GM19351 (cell line): ENCODE results near the gene SELENON.

Experiments
- ATAC-seq: cut with Tn5 transposase; IDR thresholded peaks from one replicate; pipeline ENCODE4 v1.9.1; 2021; ENCODE audit warnings: mild to moderate bottlenecking, moderate library complexity; ENCODE audit not compliant: unreplicated experiment

Gene SELENON

DNA sequence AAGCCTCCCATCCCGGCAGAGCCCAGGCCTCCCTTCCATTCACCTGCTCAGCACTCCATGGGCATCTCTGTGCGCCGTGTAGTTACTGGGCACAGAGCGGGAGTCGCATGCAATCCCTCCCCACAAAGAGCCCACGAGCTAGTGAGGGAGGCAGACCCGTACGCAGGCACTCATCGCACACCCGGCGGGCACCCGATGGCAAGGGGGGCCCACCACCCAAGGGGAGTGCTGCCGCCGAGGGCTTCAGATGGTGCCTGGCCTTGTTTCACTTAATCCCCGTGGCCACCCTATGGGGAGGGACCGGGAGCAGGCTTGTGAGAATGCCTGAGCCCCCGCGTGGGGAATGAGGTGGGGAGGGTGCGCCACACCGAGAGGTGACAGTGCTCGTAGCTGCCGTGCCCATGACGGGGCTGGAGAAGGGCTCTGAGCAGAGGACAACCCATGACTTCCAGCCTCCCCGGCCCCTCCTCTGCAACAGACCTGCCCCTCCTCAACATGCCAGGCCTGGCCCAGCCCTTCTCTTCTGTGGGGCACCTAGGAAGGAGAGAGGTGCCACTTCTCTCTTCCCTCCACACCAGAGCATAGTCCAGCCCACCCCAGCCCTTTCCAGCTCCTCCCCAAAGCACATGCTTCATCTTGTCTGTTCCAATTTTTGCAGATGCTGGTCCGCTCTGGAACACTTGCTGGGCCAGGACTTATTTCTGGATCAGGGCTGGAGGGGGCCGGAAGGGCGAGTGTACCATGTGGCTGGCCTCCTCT, 30.2 kb upstream of the SELENON start:
- no peak for ATAC-seq

DNA sequence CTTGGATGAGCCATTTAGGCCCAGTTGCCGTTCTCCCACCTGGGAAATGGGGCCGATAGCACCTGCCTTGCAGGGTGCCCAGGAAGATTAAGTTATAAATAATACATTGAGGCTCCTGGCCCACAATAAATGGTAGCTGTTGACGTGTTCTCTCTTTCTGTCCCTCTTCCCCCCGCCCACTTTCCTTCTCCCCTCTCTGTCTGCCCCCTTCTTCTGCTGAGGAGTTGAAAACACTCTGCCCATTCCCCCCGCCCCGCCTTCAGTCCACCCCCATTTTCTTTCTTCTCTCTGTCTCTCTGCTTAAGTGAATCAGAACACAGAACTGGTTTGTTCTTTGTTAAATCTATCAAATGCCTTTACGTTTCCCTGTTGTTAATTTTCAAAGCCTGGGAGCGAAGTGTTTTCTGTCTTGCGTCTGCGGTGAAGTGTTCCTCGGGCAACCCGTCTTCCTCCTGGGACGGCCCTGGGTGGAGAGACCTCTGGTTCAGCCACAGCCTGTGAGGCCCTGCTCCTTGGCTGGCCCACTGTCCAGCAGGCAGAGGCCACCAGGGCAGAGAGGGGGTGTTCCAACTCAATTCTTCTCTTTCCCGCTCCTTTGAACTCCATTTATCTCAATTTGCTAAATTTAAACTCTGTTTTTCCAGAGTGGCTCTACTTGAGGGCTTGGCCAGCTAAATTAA, 29.3 kb upstream of the SELENON start:
- ATAC-seq: no peak

GRCh38 chr1:25771221-25772114, 28.5 kb upstream of the SELENON start:
- ATAC-seq: no peak

- no peak for ATAC-seq
Observed at GRCh38 chr1:25772164-25772563, 27.8 kb upstream of the SELENON start.

- no peak for ATAC-seq
Observed at GRCh38 chr1:25772692-25773245, 27.2 kb upstream of the SELENON start.

- ATAC-seq: no peak
Observed at GRCh38 chr1:25773441-25774125, 26.4 kb upstream of the SELENON start.

GRCh38 chr1:25774206-25774803, 25.7 kb upstream of the SELENON start:
- no peak for ATAC-seq

DNA sequence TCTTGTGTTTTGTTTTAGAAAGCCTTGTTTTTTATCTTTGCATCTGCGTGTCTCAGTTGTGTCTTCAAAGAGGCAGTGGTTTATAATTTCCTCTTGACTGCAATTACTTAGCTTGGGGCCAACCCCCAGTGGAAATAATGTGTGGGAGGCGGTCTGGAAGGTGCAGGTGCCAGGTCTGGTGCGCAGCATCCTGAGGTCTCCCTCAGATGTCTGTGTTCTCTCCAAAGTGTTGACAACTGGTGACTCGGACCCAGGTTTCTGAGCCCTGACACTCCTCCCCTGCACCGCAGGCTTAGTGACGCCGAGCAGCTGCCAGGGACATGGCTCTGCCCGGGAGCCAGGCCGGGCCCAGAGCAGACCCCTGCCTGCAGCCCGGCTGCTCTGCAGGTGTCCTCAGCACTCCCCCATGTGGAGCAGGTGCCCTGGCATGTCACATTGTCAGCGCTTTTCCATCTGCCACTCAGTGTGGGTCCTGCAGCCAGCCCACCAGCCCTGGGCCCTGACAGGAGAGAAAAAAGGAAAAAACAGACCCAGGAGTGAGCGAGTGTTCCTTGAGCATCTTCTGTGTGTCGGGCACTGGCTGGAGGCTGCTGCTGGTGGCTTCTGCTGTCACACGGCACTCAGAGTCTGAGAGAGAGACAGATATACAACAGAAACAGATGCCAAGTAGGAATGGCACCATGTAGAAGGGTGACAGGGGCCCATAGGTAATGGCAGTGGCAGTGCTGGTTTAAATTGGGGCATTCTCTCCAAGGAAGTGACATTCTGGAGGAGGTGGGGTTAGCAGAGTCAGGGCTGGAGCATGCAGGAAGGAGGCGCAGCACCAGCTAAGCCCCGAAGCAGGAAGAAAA, 24.8 kb upstream of the SELENON start:
- peak; percentile 49 for ATAC-seq

DNA sequence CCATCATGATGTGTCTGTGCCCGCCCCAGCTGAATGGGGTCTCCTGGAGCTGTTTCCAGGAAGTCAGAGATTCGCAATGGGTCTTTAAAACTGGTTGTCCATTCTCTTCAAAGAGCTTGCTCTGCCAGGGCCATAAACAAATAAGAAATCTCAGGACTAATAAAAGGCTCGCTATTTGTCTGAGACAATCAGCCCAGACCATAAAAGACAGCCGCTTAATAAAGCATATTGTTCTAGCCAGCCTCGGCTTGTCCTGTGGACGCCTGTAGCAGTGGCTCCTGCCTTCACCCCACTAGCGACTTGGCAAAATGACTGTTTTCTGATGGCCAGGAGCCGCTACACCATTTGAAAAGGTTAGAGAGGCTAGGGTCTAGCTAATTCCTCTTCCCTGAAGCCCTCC, 20.6 kb upstream of the SELENON start:
- no peak for ATAC-seq

- no peak for ATAC-seq
Observed at GRCh38 chr1:25779894-25780293, 20.1 kb upstream of the SELENON start.

DNA sequence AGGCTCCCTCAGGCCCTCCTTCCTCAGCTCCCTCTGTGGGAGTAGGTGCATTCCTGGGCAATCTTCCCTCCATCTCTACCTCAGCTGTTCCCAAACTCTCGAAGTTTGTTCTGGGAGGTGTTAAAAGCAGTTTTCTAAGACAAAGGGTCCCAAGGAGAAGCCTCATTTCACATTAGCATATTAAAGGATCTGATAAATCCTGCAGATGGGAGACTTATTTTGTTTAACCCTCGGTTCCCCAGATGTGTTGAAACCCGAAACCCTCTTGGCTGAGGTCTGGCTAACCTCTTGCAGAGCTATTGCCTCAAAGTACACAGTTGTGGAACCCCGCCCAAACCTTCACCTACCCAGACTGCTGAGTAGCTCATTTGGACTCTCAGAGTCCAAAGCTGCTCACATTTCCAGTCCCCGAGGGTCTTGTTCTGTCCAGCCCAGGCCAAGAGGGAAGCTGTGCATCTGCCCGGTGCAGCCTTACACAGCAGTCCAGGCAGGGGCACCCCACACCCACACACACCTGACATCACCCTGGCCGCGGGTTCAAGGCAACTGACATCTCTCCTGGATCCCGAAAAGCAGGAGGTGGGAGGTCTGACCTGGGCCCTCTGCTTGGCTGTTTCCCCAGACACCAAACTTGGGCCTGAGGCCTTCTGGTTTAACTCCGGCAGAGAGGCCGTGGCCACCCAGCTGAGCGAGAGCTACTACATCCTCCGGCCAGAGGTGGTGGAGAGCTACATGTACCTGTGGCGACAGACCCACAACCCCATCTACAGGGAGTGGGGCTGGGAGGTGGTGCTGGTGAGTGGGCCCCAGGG, 19.5 kb upstream of the SELENON start:
- ATAC-seq: no peak

- ATAC-seq: no peak
Observed at GRCh38 chr1:25781130-25781433, 18.9 kb upstream of the SELENON start.

DNA sequence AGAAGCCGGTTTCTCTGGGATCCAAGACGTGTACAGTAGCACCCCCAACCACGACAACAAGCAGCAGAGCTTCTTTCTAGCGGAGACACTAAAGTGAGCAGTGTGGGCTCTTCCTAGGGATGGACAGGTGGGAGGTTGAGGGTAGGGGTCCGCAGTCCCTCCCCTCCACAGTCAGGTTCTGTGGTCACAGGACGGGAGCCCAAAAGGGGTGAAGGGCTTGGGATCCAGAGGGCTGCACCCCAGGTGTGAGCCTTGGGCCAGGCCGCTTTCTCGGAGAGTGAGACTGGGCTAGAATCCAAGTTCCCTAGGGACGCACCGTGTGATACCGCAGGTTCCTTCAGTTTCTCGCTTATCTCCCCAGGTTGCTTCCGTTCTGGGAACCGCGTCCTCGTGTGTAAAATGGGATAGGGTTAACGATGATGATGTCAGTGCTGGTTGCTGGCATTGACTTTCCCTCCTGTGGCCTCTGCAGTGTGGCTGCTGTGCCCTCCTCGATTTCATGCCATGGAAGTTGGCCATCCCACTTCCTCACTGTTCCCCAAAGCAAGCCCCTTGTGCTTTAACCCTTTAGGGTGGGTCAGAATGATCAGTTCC, 17.3 kb upstream of the SELENON start:
- no peak for ATAC-seq

- ATAC-seq: no peak
Observed at GRCh38 chr1:25784575-25785051, 15.4 kb upstream of the SELENON start.

- ATAC-seq: no peak
Observed at GRCh38 chr1:25785333-25786067, 14.5 kb upstream of the SELENON start.

DNA sequence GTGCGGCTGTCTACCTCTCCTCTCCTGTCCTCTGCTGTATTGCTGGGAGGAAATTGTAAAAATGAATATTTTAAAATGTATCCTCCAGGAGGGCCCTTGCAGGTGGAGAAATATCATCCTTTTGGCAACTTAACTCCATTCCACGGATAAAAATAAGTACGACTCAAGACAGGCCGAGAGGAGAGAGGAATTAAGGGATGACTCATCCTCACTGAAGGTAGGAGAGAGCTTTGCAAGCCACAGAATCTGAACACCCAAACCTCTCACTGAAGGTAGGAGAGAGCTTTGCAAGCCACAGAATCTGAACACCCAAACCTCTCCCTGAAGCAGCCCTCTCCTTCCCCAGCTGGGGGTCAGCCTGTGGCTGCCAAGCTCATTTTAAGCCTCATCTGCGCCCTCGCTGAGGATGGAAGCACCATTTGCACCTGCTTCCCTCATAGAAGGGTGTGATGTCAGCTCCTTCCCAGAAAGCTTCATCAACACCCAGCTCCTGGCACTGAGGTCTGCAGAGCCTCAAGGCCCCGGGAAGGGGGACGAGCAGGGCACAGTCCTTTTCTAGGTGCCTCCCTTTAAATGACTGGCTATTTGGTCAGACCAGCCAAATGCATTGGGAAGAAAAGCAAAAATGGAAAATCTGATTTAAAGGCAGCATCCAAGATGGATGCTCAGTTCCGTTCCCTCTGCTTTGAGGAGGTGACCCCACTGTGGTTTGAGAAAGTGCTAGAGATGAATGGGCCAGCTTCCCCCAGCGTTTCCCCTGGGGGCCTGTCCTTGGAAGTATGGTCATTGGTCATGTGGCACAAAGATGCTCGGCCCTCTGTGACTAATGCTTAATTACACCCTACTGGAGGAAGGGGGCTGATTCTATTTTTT, 12.9 kb upstream of the SELENON start:
- no peak for ATAC-seq

GRCh38 chr1:25787760-25788166, 12.2 kb upstream of the SELENON start:
- ATAC-seq: no peak
